GM13976 (cell line): ENCODE results near the gene IL11.

Experiments
- DNase-seq: peaks from one replicate; pipeline ENCODE4 v3.0.0; 2012; ENCODE audit warnings: low spot score
- in situ Hi-C: fragments of 300-500 bp; cut with MboI; formaldehyde crosslinking; loops from one replicate; pipeline ENCODE4 v1.12.0; 2022; ENCODE audit warnings: low sequenced_read_pairs, mixed read lengths, inconsistent platforms; ENCODE audit not compliant: unreplicated experiment
- TF ChIP-seq, protein P1 (sequence below): IDR thresholded peaks from 2 replicates; pipeline ENCODE4 v1.5.1; 2012; ENCODE audit warnings: borderline replicate concordance, mild to moderate bottlenecking; ENCODE audit not compliant: insufficient read depth; ENCODE audit errors: extremely low read depth, missing control alignments, control extremely low read depth

IL11 gene

DNA sequence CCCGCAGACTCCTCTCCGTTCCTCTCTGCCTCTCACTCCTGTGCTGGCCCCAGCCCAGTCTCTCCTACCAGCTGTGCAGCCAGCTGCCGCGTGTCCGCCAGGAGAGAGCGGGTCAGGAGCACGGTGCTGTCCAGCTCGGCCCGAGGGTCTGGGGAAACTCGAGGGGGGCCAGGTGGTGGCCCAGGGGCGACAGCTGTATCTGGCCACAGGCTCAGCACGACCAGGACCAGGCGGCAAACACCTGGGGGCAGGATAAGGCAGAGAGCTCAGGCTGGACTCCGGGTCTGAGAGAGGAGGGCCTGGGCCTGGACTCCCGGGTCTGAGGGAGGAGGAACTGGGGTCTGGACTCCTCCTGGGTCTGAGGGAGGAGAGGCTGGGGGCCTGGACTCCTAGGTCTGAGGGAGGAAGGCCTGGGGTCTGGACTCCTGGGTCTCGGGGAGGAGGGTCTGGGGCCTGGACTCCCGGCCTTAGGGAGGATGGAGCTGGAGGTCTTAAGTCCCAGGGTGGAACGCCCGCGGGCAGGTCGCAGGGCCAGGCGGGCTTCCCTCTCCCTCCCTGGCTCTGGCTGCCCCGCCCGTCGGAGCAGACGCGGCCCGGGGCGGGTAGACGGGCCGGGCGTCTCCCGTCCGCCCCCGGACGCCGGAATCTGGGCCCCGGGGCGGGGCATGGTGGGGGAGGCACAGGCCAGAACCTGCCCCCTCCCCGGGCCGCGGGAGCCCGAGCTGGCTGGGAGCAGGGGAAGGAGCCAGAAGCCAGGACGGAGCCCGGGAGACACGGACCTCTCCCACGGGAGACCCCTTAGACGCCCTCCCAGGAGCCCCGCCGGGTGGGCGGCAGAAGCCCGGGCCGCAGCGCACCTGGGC, 1.3 kb downstream of the IL11 start:
- in situ Hi-C loops, result no loop called here
- TF ChIP-seq, protein P1, sequence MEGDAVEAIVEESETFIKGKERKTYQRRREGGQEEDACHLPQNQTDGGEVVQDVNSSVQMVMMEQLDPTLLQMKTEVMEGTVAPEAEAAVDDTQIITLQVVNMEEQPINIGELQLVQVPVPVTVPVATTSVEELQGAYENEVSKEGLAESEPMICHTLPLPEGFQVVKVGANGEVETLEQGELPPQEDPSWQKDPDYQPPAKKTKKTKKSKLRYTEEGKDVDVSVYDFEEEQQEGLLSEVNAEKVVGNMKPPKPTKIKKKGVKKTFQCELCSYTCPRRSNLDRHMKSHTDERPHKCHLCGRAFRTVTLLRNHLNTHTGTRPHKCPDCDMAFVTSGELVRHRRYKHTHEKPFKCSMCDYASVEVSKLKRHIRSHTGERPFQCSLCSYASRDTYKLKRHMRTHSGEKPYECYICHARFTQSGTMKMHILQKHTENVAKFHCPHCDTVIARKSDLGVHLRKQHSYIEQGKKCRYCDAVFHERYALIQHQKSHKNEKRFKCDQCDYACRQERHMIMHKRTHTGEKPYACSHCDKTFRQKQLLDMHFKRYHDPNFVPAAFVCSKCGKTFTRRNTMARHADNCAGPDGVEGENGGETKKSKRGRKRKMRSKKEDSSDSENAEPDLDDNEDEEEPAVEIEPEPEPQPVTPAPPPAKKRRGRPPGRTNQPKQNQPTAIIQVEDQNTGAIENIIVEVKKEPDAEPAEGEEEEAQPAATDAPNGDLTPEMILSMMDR, result no peak
- DNase-seq, result peak; percentile 65

DNA sequence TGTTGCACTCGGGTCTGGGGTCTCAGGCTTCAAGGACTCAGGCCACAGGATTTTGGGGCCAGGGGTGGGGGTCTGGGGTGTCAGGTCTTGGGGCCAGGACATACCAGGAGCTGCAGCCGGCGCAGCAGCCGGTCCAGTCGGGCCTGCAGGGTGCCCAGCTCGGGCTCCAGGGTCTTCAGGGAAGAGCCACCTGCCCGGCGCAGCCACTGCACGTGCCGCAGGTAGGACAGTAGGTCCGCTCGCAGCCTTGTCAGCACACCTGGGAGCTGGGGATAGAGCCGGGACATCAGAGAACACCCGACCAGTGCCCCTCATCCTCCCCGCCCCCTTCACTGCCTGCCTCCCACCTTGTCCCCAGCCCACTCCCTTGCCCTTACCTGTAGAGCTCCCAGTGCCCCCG, 2.2 kb downstream of the IL11 start:
- in situ Hi-C loops, result no loop called here
- DNase-seq, result no peak
- TF ChIP-seq, protein P1, result no peak

DNA sequence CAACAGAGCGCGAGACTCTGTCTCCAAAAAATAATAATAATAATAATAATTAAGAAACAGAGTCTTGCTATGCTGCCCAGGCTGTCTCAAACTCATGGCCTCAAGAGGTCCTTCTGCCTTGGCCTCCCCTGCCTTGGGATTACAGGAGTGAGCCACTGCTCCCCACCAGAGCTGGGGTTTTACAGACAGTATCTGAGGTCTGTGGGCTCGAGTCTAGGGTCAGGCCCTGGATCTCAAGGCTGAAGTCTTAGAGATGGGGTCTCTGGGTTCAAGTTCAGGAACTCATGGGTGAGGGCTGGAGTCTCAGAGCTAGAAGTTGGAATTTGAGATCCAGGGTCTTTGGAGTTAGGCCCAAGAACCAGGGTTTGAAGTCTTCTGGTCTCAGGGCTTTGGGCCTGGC, 3.5 kb downstream of the IL11 start:
- DNase-seq, result no peak
- in situ Hi-C loops, result no loop called here
- TF ChIP-seq, protein P1, result no peak

DNA sequence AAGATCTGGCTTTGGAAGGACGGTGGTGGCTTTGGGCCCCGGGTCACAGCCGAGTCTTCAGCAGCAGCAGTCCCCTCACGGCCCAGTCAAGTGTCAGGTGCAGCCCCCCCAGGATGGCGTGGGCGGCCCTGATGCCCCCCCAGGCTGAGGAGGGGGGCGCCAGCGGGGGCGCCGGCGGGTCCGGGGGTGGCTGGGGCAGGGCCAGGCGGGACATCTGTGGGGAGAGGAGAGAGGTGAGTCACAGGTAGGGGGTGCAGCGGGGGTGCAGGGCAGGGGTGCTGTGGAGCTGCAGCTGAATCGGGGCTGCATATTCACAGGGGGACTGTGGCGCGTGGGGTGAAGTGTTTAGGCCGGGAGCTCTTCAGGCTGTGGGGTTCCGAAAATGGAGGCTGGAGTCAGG, 4.3 kb downstream of the IL11 start:
- TF ChIP-seq, protein P1, result no peak
- DNase-seq, result no peak
- in situ Hi-C loops, result no loop called here

DNA sequence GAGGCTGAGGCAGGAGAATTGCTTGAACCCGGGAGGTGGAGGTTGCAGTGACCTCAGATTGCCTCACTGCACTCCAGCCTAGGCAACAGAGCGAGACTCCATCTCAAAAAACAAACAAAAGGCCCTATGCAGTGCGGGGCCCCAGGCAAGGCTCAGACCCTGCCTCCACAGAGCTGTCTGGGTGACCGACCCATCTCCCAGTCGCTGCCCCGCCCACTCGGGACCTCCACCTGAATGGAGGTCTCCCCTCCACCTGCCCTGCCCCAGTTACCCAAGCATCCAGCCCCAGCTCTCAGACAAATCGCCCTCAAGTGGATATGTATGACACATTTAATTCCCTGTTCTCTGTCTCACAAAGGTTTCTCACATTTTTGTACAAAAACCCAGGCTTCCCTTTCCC, 5.0 kb downstream of the IL11 start:
- DNase-seq, result no peak
- in situ Hi-C loops, result no loop called here
- TF ChIP-seq, protein P1, result no peak

DNA sequence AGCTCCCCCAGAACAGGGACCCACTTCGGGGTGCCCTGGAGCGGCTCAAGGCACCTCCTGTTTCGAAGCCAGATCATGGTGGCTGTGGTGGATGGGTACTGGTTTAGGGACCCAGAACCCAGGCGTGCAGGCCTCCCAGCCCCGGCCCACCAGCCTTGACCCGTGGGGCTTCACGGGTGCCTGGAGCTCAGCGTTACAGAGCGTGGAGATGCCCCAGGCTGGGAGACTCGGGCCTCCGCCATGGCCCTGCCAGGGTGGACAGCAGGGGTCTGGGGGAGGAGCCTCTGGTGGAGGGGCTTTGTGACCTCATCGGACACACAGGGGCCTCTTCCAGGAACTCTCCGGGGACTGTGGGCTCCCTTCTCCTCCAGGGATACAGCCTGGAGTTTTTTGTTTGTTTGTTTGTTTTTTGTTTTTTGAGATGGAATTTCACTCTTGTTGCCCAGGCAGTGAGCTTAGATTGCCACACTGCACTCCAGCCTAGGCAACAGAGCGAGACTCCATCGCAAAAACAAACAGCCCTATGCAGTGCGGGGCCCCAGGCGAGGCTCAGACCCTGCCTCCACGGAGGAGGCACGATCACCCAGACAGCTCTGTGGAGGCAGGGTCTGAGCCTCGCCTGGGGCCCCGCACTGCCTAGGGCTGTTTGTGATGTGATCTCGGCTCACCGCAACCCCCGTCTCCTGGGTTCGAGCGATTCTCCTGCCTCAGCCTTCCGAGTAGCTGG, 7.1 kb downstream of the IL11 start, which contains the start of gene GARIN5B:
Gene GARIN5B (minus strand): TSS at position 271 of the 727 bp plus-strand sequence. CDS start 194 bp downstream, at position 77.
- DNase-seq, result no peak
- in situ Hi-C loops, result no loop called here
- TF ChIP-seq, protein P1, result no peak
